ENCODE data around the gene RIMBP2.

RIMBP2 gene

GRCh38 chr12:130455161-130455560 lies 260.9 kb downstream of the RIMBP2 start:
- DNase-seq = no peak

- DNase-seq = no peak
Measured at GRCh38 chr12:130454296-130454695, 261.8 kb downstream of the RIMBP2 start.

DNA sequence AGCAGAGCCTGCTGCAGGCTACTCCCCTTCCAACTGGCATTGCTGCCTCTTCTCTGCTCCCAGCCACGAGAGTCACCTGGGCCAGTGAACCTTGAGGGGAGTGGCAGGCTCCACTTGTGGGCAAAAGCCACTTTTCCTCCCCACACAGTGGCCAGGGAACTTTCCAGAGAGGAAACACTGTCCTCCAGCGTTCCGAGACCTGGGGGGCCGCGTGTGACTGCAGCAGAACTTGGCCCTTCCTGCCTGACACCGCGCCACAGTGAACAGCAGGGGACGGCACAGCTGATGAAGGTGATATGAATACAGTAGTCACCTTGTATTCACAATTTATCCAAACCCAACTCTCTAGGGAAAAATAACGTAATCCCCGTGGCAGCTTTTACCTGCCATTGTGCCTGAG lies 263.6 kb downstream of the RIMBP2 start:
- DNase-seq = no peak

GRCh38 chr12:130451001-130451930 lies 264.8 kb downstream of the RIMBP2 start:
- DNase-seq = no peak

- DNase-seq = no peak
Measured at GRCh38 chr12:130449291-130449690, 266.8 kb downstream of the RIMBP2 start.

GRCh38 chr12:130448044-130448821 lies 267.9 kb downstream of the RIMBP2 start:
- DNase-seq = no peak

GRCh38 chr12:130447655-130447965 lies 268.5 kb downstream of the RIMBP2 start:
- DNase-seq = no peak

DNA sequence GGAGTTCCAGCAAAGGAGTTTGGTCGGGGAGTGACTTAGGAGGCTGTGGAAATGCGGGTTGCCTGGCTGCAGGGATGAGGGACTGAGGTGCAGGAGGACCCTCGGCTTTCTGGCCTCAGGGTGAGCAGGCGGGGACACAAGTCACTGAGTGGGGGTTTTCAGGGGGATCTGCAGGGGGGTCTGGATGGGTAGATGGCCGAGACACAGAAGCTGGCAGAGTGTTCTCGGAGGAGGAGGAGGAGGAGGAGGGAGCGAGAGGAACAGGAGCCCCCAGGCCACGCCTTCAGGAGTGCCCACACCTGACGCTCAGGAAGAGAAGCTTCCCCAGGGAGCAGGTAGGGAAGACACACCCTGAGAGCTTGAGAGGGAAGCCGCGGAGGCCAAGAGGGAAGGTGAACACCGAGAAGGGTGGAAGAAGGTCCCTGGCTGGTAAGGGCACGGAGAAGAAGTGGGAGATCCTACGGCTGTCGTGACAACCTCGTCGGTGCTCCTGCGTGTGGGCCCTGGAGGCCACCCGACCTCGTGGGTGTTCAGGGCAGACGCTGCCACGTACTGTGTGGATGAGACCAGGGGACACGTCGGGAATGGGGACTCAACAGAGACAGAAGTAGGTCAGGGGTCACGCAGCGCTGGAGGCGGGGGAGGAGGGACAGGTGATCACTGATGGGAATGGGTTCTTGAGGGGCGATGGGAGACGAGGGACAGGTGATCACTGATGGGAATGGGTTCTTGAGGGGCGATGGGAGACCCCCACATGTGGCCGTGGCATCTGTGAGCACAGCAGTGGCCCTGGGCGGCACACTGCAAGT lies 269.0 kb downstream of the RIMBP2 start:
- DNase-seq = no peak

DNA sequence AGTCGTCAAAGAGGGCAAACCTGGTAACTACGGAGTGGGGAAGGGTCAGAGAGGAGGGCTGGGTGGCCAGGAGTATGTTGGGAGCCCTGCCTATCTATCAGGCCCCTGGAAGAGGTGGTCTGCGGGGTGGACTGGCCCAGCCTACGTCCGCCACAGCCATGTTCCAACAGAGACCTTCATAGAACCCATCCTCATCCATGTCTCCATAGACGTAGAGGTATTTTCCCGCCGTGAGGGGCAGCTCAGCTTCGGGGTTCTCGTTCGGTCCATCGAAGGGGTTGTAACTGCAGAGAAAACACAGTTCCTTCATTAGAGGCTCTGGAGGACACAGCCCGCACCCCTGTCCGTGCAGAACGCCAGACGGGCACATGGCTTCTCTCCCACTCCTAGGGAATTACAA lies 271.1 kb downstream of the RIMBP2 start:
- no peak for DNase-seq

DNA sequence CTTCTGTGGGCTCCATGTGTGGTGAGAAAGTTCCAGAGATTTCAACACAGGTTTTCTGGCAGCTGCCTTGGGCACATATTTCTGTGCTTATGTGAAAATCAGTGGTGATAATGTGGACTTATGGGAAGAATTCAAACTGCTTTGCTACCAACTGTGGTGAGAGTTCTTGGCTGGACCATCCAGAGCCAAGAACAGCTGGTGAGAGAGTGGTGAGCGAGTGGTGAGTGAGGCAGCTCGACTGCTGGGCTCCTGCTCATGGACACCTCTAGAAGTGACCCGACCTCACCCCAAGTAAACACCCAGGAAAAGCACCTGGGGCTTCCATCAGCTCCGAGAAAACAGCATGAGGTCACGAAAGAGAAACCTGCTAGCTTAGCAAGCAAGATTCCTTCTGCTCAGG lies 272.0 kb downstream of the RIMBP2 start:
- DNase-seq = no peak

GRCh38 chr12:130441771-130442760 lies 274.0 kb downstream of the RIMBP2 start:
- DNase-seq = no peak

DNA sequence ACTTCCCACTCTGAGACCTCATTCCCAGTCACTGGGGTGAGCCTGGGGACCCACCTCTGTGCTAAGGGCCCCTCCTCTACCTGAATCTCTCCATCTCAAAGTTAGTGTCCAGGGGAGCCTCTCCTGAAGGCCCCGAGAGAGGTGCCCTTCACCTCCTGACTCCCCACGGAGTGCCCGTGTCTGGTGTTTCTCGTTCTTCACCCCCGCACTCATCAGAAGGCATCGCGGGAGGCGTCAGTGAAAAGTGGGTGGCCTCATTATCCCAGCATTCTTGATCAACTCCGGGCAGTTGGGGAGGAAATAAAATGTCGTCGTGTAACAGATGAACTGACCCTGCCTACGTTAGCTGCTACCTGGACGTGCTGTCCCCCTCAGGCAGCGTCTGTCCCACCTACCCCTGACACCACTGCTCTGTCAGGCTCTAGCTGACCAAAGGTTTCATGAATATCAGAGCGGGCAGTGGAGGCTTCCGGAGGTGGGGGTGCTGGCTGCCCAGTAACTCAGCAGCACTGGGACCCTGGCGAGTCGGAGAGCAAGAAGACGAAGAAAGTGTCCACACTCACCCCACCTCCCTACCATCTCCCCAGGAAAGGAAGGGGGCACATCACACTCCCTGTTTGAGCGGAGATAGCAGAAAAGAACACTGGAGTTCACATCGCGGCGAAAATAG lies 275.6 kb downstream of the RIMBP2 start:
- DNase-seq = no peak

DNA sequence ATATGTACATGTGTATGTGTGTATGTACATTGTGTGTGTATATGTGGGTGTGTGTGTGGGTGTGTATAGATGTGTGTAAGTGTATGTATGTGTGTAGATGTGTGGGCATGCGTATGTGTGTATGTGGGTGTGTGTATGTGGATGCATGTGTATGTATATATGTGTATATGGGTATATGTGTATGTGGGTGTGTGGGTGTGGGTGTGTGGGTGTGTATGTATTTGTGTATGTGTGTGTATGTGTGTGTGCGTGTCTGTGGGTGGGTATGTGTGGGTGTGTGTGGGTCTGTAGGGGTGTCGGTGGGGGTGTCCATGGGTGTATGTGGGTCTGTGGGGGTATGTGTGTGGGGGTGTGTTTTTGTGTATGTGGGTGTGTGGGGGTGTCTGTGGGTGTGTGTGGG lies 276.8 kb downstream of the RIMBP2 start:
- no peak for DNase-seq

- DNase-seq = no peak
Measured at GRCh38 chr12:130438711-130439110, 277.4 kb downstream of the RIMBP2 start.

- no peak for DNase-seq
Measured at GRCh38 chr12:130438243-130438620, 277.9 kb downstream of the RIMBP2 start.

- no peak for DNase-seq
Measured at GRCh38 chr12:130437555-130438242, 278.4 kb downstream of the RIMBP2 start.

DNA sequence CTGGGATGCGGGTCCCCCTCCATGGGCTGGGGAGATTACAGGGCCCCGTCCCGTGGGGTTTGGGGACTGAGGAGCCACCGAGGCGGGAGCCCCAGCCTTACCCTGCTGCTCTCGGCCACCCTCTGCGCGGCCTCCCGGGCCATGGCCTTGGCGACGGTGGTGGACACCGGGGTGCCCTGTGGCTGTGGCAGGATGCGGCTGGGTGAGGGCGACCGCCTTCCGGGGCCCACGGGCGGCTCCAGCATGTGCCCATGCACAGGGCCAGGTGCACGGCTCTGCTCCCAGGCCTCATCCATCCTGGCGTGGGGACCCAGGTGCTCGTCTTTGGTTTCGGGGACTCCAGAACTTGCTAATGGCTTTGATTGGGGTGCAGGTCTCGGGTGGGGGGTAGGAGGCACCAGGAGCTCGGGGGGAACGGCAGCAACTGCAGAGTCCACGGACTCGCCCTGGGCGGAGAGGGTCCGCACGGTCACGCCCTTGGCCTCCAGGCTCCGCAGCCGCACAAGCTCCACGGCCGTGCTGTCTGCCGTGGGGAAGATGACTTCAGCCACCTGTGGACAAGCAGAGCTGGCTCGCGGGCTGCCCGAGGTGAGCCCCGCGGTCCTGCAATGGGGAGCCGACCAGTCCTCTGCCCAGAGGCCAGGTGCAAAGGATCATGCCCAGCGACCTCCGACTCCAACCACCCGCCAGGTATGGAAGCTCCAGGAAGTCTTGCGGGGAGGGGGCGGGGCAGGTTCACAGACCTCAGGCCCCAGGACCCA lies 279.2 kb downstream of the RIMBP2 start:
- DNase-seq = no peak

DNA sequence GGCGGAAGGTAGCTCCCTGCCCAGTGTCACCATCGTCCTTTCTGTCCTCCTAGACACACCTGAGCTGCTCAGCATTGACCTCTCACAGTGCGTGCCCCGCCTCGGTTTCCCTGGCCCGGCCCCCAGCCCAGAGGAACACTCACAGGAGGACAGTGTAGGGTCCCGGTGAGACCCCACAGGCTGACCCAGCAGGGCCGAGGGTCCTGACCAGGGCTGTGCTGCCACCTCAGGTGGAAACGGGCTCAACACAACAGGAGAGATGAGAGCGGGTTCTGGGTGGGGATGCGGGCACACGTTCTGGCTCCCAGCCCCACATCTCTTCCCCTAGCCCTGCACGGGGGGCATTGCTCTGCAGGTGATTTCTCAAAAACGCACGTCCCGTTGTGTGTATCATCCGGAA lies 280.3 kb downstream of the RIMBP2 start:
- DNase-seq = no peak

- no peak for DNase-seq
Measured at GRCh38 chr12:130435331-130435730, 280.8 kb downstream of the RIMBP2 start.

- no peak for DNase-seq
Measured at GRCh38 chr12:130434560-130434959, 281.5 kb downstream of the RIMBP2 start.
